GM12878 (cell line): Measurements from ENCODE around the gene SIGLEC11. TPM values are rescaled to one million over a fixed set of nuclear protein-coding genes. Genes with fewer than 3 reads are reported as not detected.
A peak's percentile ranks its signal among the peaks of the same experiment; 100 is the strongest.

ENCODE experiments used
- ATF7 ChIP-seq: fragments of 450-650 bp; IDR thresholded peaks from 2 replicates; pipeline ENCODE4 v1.6.1; 2016; ENCODE audit warnings: low read depth, mild to moderate bottlenecking
- CBX3 ChIP-seq: fragments of 200-600 bp; sonication (generic); IDR thresholded peaks from 2 replicates; pipeline ENCODE4 v1.6.1; 2016; ENCODE audit warnings: low read depth, borderline replicate concordance
- HCFC1 ChIP-seq: fragments of 150-350 bp; IDR thresholded peaks from 2 replicates; pipeline ENCODE4 v1.6.1; 2014; ENCODE audit warnings: low read length
- HDGF ChIP-seq: fragments of 450-650 bp; IDR thresholded peaks from 2 replicates; pipeline ENCODE4 v1.6.1; 2016; ENCODE audit warnings: antibody characterized with exemption
- IKZF1 ChIP-seq: fragments of 450-650 bp; conservative IDR thresholded peaks from 2 replicates; pipeline ENCODE4 v1.6.1; 2017; ENCODE audit warnings: antibody characterized with exemption, mild to moderate bottlenecking
- MYC ChIP-seq: IDR thresholded peaks from 2 replicates; pipeline ENCODE4 v1.6.1; 2011; ENCODE audit warnings: mild to moderate bottlenecking, low read length, moderate library complexity, inconsistent platforms; ENCODE audit not compliant: insufficient read depth, insufficient replicate concordance, insufficient read length, severe bottlenecking
- SREBF2 ChIP-seq: IDR thresholded peaks from 2 replicates; pipeline ENCODE4 v1.6.1; 2012; ENCODE audit warnings: mild to moderate bottlenecking, low read length
- SUPT20H ChIP-seq: IDR thresholded peaks from 2 replicates; pipeline ENCODE4 v1.6.1; 2011; ENCODE audit warnings: low read depth, mild to moderate bottlenecking, low read length, moderate library complexity, borderline replicate concordance; ENCODE audit not compliant: control insufficient read depth
- polyA plus RNA-seq, 11 experiments: library from polyadenylated mRNA; depleted of rRNA in 4 of 11; unstranded in 6 of 11; stranded (reverse) in 5 of 11; fragments of >200 nt; fragmentation: Nextera tagmentation in 4 of 11; fragmentation: Illumina TruSeq in 1 of 11; extraction: Ambion mirVana in 4 of 11; extraction: Trizol in 1 of 11; gene quantifications; 1 replicate in 1 of 11; 2 replicates in 10 of 11; pipeline versions ENCODE4 v1.2.1 to v1.2.3, GENCODE V29; 2011 to 2016; ENCODE audit warnings: inconsistent platforms in 2 of 11, missing spikeins in 2 of 11, low read depth in 1 of 11
- total RNA-seq, 4 experiments: library from RNA; depleted of rRNA in 3 of 4; stranded (reverse); fragments of >200 nt in 3 of 4; fragmentation: Illumina TruSeq in 1 of 4; extraction: Trizol in 1 of 4; gene quantifications; 2 replicates each; pipeline versions ENCODE4 v1.2.1 to v1.2.3, GENCODE V29; 2013 to 2021
- TF ChIP-seq, protein P1 (sequence below): IDR thresholded peaks from 2 replicates; pipeline ENCODE4 v1.6.1; 2011; ENCODE audit warnings: low read depth, mild to moderate bottlenecking, low read length, moderate library complexity, borderline replicate concordance; ENCODE audit errors: extremely low read depth
- TF ChIP-seq, protein P2 (sequence below): IDR thresholded peaks from 2 replicates; pipeline ENCODE4 v1.6.1; 2011; ENCODE audit warnings: borderline replicate concordance, low read depth, mild to moderate bottlenecking, moderate library complexity, low read length; ENCODE audit not compliant: insufficient read depth, poor library complexity, severe bottlenecking
- TF ChIP-seq, protein P3 (sequence below): fragments of 150-350 bp; IDR thresholded peaks from 2 replicates; pipeline ENCODE4 v1.6.1; 2014; ENCODE audit warnings: mild to moderate bottlenecking, low read depth, low read length
- TF ChIP-seq, protein P4 (sequence below): IDR thresholded peaks from 2 replicates; pipeline ENCODE4 v1.6.1; 2011; ENCODE audit warnings: borderline replicate concordance, low read depth, mild to moderate bottlenecking, moderate library complexity, mixed read lengths, low read length; ENCODE audit not compliant: insufficient read depth; ENCODE audit errors: extremely low read length
- TF ChIP-seq, protein P5 (sequence below): fragments of 450-650 bp; IDR thresholded peaks from 2 replicates; pipeline ENCODE4 v1.6.1; 2017; ENCODE audit warnings: mild to moderate bottlenecking, moderate library complexity
- TF ChIP-seq, protein P6 (sequence below): fragments of 450-650 bp; IDR thresholded peaks from 2 replicates; pipeline ENCODE4 v1.6.1; 2017; ENCODE audit warnings: mild to moderate bottlenecking, low read depth, inconsistent platforms; ENCODE audit not compliant: poor library complexity, severe bottlenecking
- TF ChIP-seq, protein P7 (sequence below): fragments of 450-650 bp; IDR thresholded peaks from 2 replicates; pipeline ENCODE4 v1.6.1; 2016; ENCODE audit warnings: mild to moderate bottlenecking

SIGLEC11 gene
- total and polyA plus RNA-seq, 10 of the 15 experiments (the other 5 are each of a cell fraction or from before 2014, with no cell fraction given), result not detected

DNA sequence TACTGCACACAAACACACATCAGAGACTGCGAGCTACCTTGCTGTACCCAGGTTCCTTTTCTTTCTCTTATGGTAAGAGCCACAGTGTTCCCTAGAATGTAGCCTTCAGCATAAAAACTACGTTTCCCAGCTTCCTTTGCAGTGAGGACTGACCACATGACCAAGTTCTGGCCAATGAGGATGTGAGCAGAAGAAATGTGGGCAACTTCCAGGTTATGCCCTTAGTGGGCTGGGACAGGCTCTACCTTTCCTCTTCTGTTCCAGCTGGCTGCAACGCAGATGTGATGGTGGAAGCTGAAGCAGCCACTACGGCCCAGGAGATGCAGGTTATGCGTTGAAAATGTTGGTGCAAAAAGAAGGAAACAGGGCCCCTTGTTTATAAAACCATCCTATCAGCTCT is 36.7 kb upstream of the SIGLEC11 start (continued):
- TF ChIP-seq, protein P1, sequence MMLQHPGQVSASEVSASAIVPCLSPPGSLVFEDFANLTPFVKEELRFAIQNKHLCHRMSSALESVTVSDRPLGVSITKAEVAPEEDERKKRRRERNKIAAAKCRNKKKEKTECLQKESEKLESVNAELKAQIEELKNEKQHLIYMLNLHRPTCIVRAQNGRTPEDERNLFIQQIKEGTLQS, result peak; percentile 67; the same call in 1 of the 2 replicates
- TF ChIP-seq, protein P2, sequence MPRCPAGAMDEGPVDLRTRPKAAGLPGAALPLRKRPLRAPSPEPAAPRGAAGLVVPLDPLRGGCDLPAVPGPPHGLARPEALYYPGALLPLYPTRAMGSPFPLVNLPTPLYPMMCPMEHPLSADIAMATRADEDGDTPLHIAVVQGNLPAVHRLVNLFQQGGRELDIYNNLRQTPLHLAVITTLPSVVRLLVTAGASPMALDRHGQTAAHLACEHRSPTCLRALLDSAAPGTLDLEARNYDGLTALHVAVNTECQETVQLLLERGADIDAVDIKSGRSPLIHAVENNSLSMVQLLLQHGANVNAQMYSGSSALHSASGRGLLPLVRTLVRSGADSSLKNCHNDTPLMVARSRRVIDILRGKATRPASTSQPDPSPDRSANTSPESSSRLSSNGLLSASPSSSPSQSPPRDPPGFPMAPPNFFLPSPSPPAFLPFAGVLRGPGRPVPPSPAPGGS, result no peak
- no peak for TF ChIP-seq SREBF2
- no peak for TF ChIP-seq MYC
- TF ChIP-seq, protein P3, sequence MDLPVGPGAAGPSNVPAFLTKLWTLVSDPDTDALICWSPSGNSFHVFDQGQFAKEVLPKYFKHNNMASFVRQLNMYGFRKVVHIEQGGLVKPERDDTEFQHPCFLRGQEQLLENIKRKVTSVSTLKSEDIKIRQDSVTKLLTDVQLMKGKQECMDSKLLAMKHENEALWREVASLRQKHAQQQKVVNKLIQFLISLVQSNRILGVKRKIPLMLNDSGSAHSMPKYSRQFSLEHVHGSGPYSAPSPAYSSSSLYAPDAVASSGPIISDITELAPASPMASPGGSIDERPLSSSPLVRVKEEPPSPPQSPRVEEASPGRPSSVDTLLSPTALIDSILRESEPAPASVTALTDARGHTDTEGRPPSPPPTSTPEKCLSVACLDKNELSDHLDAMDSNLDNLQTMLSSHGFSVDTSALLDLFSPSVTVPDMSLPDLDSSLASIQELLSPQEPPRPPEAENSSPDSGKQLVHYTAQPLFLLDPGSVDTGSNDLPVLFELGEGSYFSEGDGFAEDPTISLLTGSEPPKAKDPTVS, result no peak
- TF ChIP-seq, protein P4, sequence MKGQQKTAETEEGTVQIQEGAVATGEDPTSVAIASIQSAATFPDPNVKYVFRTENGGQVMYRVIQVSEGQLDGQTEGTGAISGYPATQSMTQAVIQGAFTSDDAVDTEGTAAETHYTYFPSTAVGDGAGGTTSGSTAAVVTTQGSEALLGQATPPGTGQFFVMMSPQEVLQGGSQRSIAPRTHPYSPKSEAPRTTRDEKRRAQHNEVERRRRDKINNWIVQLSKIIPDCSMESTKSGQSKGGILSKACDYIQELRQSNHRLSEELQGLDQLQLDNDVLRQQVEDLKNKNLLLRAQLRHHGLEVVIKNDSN, result peak; percentile 81
- TF ChIP-seq, protein P5, sequence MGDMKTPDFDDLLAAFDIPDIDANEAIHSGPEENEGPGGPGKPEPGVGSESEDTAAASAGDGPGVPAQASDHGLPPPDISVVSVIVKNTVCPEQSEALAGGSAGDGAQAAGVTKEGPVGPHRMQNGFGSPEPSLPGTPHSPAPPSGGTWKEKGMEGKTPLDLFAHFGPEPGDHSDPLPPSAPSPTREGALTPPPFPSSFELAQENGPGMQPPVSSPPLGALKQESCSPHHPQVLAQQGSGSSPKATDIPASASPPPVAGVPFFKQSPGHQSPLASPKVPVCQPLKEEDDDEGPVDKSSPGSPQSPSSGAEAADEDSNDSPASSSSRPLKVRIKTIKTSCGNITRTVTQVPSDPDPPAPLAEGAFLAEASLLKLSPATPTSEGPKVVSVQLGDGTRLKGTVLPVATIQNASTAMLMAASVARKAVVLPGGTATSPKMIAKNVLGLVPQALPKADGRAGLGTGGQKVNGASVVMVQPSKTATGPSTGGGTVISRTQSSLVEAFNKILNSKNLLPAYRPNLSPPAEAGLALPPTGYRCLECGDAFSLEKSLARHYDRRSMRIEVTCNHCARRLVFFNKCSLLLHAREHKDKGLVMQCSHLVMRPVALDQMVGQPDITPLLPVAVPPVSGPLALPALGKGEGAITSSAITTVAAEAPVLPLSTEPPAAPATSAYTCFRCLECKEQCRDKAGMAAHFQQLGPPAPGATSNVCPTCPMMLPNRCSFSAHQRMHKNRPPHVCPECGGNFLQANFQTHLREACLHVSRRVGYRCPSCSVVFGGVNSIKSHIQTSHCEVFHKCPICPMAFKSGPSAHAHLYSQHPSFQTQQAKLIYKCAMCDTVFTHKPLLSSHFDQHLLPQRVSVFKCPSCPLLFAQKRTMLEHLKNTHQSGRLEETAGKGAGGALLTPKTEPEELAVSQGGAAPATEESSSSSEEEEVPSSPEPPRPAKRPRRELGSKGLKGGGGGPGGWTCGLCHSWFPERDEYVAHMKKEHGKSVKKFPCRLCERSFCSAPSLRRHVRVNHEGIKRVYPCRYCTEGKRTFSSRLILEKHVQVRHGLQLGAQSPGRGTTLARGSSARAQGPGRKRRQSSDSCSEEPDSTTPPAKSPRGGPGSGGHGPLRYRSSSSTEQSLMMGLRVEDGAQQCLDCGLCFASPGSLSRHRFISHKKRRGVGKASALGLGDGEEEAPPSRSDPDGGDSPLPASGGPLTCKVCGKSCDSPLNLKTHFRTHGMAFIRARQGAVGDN, result no peak
- no peak for TF ChIP-seq ATF7
- no peak for TF ChIP-seq HDGF
- TF ChIP-seq SUPT20H, result no peak
- TF ChIP-seq, protein P6, sequence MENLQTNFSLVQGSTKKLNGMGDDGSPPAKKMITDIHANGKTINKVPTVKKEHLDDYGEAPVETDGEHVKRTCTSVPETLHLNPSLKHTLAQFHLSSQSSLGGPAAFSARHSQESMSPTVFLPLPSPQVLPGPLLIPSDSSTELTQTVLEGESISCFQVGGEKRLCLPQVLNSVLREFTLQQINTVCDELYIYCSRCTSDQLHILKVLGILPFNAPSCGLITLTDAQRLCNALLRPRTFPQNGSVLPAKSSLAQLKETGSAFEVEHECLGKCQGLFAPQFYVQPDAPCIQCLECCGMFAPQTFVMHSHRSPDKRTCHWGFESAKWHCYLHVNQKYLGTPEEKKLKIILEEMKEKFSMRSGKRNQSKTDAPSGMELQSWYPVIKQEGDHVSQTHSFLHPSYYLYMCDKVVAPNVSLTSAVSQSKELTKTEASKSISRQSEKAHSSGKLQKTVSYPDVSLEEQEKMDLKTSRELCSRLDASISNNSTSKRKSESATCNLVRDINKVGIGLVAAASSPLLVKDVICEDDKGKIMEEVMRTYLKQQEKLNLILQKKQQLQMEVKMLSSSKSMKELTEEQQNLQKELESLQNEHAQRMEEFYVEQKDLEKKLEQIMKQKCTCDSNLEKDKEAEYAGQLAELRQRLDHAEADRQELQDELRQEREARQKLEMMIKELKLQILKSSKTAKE, result no peak
- TF ChIP-seq, protein P7, sequence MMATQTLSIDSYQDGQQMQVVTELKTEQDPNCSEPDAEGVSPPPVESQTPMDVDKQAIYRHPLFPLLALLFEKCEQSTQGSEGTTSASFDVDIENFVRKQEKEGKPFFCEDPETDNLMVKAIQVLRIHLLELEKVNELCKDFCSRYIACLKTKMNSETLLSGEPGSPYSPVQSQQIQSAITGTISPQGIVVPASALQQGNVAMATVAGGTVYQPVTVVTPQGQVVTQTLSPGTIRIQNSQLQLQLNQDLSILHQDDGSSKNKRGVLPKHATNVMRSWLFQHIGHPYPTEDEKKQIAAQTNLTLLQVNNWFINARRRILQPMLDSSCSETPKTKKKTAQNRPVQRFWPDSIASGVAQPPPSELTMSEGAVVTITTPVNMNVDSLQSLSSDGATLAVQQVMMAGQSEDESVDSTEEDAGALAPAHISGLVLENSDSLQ, result no peak
- 0 out of 2 replicates have a peak, but pooled peaks have one; percentile 16 for TF ChIP-seq IKZF1
- peak; percentile 74 for TF ChIP-seq HCFC1
- no peak for TF ChIP-seq CBX3
